ENCODE data around the gene REXO4. TPM values are rescaled to one million over a fixed set of nuclear protein-coding genes. Genes with fewer than 3 reads are reported as not detected.

REXO4 gene
- total and polyA plus RNA-seq, 2 donors (not counting 1 experiment from before 2014, with no cell fraction given), result 16.6 to 21.1 TPM

Other genes with a start within 250 kb of the REXO4 start
- gene OBP2B, start 208.8 kb downstream of the REXO4 start, total RNA-seq, result not detected in 2 replicates
- gene OBP2B, start 208.8 kb downstream of the REXO4 start, polyA plus RNA-seq, result not detected in 2 replicates
- gene ABO, start 142.8 kb downstream of the REXO4 start, total RNA-seq, result not detected in 2 replicates
- not detected in 2 replicates for gene ABO, start 142.8 kb downstream of the REXO4 start, polyA plus RNA-seq
- gene SURF6, start 81.8 kb downstream of the REXO4 start, total RNA-seq, result 6.7 and 8.3 TPM in 2 replicates
- 3.9 and 4.8 TPM in 2 replicates for gene SURF6, start 81.8 kb downstream of the REXO4 start, polyA plus RNA-seq
- 12.8 and 17.8 TPM in 2 replicates for gene MED22, start 69.9 kb downstream of the REXO4 start, total RNA-seq
- gene MED22, start 69.9 kb downstream of the REXO4 start, polyA plus RNA-seq, result 13.9 and 14.8 TPM in 2 replicates
- gene RPL7A, start 69.8 kb downstream of the REXO4 start, total RNA-seq, result 1,820 and 2,853 TPM in 2 replicates
- 2,991 and 3,227 TPM in 2 replicates for gene RPL7A, start 69.8 kb downstream of the REXO4 start, polyA plus RNA-seq
- gene SURF1, start 61.5 kb downstream of the REXO4 start, total RNA-seq, result 22.6 and 27.9 TPM in 2 replicates
- 31.7 and 36.8 TPM in 2 replicates for gene SURF1, start 61.5 kb downstream of the REXO4 start, polyA plus RNA-seq
- gene SURF2, start 61.5 kb downstream of the REXO4 start, total RNA-seq, result 13.9 and 20.3 TPM in 2 replicates
- gene SURF2, start 61.5 kb downstream of the REXO4 start, polyA plus RNA-seq, result 11.2 and 16.5 TPM in 2 replicates
- gene SURF4, start 42.0 kb downstream of the REXO4 start, total RNA-seq, result 295 and 338 TPM in 2 replicates
- 358 and 384 TPM in 2 replicates for gene SURF4, start 42.0 kb downstream of the REXO4 start, polyA plus RNA-seq
- gene STKLD1, start 41.6 kb downstream of the REXO4 start, total RNA-seq, result 0.51 and 0.99 TPM in 2 replicates
- 0.62 and 0.79 TPM in 2 replicates for gene STKLD1, start 41.6 kb downstream of the REXO4 start, polyA plus RNA-seq
- 2.3 and 3.1 TPM in 2 replicates for gene ADAMTS13, start 4.4 kb upstream of the REXO4 start, total RNA-seq
- 0.45 and 0.78 TPM in 2 replicates for gene ADAMTS13, start 4.4 kb upstream of the REXO4 start, polyA plus RNA-seq
- gene CACFD1, start 42.0 kb upstream of the REXO4 start, total RNA-seq, result 8.5 and 9.1 TPM in 2 replicates
- gene CACFD1, start 42.0 kb upstream of the REXO4 start, polyA plus RNA-seq, result 2.5 and 4.7 TPM in 2 replicates
- gene SLC2A6, start 61.1 kb upstream of the REXO4 start, total RNA-seq, result 5.6 and 9.1 TPM in 2 replicates
- gene SLC2A6, start 61.1 kb upstream of the REXO4 start, polyA plus RNA-seq, result 6.7 and 7.6 TPM in 2 replicates
- not detected in 2 replicates for gene MYMK, start 106.9 kb upstream of the REXO4 start, total RNA-seq
- not detected in 2 replicates for gene MYMK, start 106.9 kb upstream of the REXO4 start, polyA plus RNA-seq
- under 0.01 TPM in 2 replicates for gene ADAMTSL2, start 116.7 kb upstream of the REXO4 start, total RNA-seq
- gene ADAMTSL2, start 116.7 kb upstream of the REXO4 start, polyA plus RNA-seq, result 0.09 TPM in 1 of 2 replicates, not detected in the other
- not detected in 2 replicates for gene FAM163B, start 191.4 kb upstream of the REXO4 start, total RNA-seq
- not detected in 2 replicates for gene FAM163B, start 191.4 kb upstream of the REXO4 start, polyA plus RNA-seq
- gene DBH, start 218.4 kb upstream of the REXO4 start, total RNA-seq, result not detected in 2 replicates
- gene DBH, start 218.4 kb upstream of the REXO4 start, polyA plus RNA-seq, result not detected in 2 replicates